ENCODE measurements around the gene PDE3A.

PDE3A gene

GRCh38 chr12:20681334-20681733, 313.0 kb downstream of the PDE3A start:
- Histone ChIP-seq H3K9me3 (ENCODE audit: insufficient read depth, low read depth, low read length) (no peaks in the 10 kb centered on the region), H3K4me1 (ENCODE audit: insufficient read depth, low read length) (no peaks in the 10 kb centered on the region), H3K36me3 (ENCODE audit: insufficient read depth, low read depth, low read length) (no peaks in the 10 kb centered on the region), H3K9ac (ENCODE audit: low read depth, low read length) (no peak overlapping the region), H3K4me3 (ENCODE audit: low read length) (no peak overlapping the region), H3K27ac (ENCODE audit: low read length) (no peak overlapping the region), H3K27me3 (ENCODE audit: insufficient read depth, low read length) (no peaks in the 10 kb centered on the region)

GRCh38 chr12:20695232-20695631, 326.9 kb downstream of the PDE3A start, which contains the start of gene SLCO1C1:
SLCO1C1 (plus strand) TSS chr12:20695332; CDS start chr12:20699577, 4,245 bp downstream.
- Histone ChIP-seq H3K4me3 (ENCODE audit: low read length) (no peak within 1 kb of the TSS), H3K9me3 (ENCODE audit: insufficient read depth, low read depth, low read length) (no peaks in the 10 kb centered on the region), H3K27ac (ENCODE audit: low read length) (no peak within 1 kb of the TSS), H3K27me3 (ENCODE audit: insufficient read depth, low read length) (no peaks in the 10 kb centered on the region), H3K4me1 (ENCODE audit: insufficient read depth, low read length) (peaks cover 4% of the 10 kb centered on the region; the same call in 1 of the 2 replicates), H3K9ac (ENCODE audit: low read depth, low read length) (no peak within 1 kb of the TSS; the same call in 1 of the 2 replicates), H3K36me3 (ENCODE audit: insufficient read depth, low read depth, low read length) (no peaks in the 10 kb centered on the region)

DNA sequence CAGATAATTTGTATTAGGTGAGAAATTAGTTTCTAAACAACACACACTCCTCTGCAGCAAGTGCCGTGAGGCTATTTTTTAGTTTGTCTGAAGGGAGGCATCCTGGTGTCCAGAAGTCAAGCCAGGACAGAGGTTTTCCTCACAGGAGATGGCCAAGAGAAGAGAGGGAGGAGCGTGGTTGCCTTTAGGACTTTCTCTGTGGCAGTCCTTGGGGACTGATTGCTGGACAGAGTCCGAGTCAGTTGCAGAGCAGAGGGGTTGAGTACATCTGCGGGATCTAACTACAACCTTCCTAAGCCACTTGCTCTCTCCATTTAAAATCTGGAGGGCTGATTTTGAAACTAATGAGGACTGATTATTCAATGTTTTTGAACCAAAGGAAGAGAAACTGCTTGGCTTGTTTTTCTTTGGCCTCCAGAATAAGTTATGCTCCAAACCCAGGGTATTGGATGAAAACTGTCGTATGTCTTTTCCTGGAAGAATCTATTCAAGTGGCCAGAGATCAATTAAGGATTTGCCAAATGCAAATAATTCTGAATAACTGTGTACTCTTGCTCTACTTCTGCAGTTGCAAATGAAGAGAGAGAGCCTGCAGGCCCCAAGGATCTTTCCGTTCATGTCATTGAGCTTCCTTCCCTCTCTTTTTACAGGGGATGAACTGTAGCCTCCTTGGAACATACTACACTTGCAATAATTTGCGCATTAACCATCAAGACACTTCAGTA, 328.0 kb downstream of the PDE3A start:
- Histone ChIP-seq H3K9ac (ENCODE audit: low read depth, low read length) (no peak overlapping the region), H3K4me1 (ENCODE audit: insufficient read depth, low read length) (peaks cover 4% of the 10 kb centered on the region; the same call in 1 of the 2 replicates), H3K4me3 (ENCODE audit: low read length) (no peak overlapping the region), H3K36me3 (ENCODE audit: insufficient read depth, low read depth, low read length) (no peaks in the 10 kb centered on the region), H3K9me3 (ENCODE audit: insufficient read depth, low read depth, low read length) (no peaks in the 10 kb centered on the region), H3K27ac (ENCODE audit: low read length) (no peak overlapping the region), H3K27me3 (ENCODE audit: insufficient read depth, low read length) (no peaks in the 10 kb centered on the region)

- Histone ChIP-seq H3K4me3 (ENCODE audit: low read length) (no peak overlapping the region), H3K9ac (ENCODE audit: low read depth, low read length) (no peak overlapping the region), H3K27me3 (ENCODE audit: insufficient read depth, low read length) (no peaks in the 10 kb centered on the region), H3K4me1 (ENCODE audit: insufficient read depth, low read length) (no peaks in the 10 kb centered on the region; the same call in none of the 2 replicates), H3K9me3 (ENCODE audit: insufficient read depth, low read depth, low read length) (no peaks in the 10 kb centered on the region), H3K36me3 (ENCODE audit: insufficient read depth, low read depth, low read length) (no peaks in the 10 kb centered on the region), H3K27ac (ENCODE audit: low read length) (no peak overlapping the region)
Measured at GRCh38 chr12:20701106-20701505, 332.8 kb downstream of the PDE3A start.

DNA sequence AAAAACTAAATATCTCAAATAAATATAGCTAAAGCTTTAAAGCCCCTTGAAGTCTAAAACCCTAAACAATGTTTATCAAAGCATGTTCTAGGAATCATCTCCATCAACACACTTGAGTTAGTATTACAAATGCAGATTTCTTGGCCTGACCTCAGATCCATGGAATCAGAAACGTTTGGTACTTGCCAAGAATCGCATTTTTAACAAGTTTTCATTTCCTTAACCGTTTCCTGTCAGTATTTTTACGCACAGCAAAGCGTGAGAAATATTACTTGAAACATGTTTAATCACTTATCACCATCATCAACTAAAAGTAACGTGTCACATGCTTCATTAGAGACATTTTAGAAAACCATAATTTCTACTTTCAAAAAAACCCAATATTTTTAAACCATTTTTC, 336.5 kb downstream of the PDE3A start:
- Histone ChIP-seq H3K27me3 (ENCODE audit: insufficient read depth, low read length) (no peaks in the 10 kb centered on the region), H3K4me1 (ENCODE audit: insufficient read depth, low read length) (no peaks in the 10 kb centered on the region; the same call in none of the 2 replicates), H3K9ac (ENCODE audit: low read depth, low read length) (no peak overlapping the region)

DNA sequence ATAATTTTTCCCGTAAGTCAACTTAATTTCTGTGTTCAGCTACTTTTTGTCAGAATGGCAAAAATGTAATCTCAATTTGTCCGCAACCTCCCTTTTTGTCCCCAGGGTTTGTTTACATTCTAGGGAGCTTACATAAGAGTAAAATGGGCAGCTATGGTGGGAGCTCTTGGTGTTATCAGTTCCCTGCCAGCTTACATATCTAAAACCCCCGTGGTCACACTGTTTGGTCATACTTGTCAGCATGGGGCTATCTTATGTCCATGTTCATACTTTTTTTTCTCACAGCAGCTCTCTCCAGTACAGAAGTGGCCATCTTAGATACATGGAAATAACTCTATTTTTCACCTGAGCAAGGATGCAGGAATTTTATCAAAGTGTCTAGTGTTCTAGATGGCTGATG, 343.5 kb downstream of the PDE3A start:
- no peaks in the 10 kb centered on the region for H3K36me3 ChIP-seq (ENCODE audit: insufficient read depth, low read depth, low read length)
- no peaks in the 10 kb centered on the region for H3K27me3 ChIP-seq (ENCODE audit: insufficient read depth, low read length)

More for the DNA sequence above, 336.5 kb downstream of the PDE3A start:
- Histone ChIP-seq H3K36me3 (ENCODE audit: insufficient read depth, low read depth, low read length) (no peaks in the 10 kb centered on the region), H3K9me3 (ENCODE audit: insufficient read depth, low read depth, low read length) (no peaks in the 10 kb centered on the region), H3K27ac (ENCODE audit: low read length) (no peak overlapping the region), H3K4me3 (ENCODE audit: low read length) (no peak overlapping the region)

DNA sequence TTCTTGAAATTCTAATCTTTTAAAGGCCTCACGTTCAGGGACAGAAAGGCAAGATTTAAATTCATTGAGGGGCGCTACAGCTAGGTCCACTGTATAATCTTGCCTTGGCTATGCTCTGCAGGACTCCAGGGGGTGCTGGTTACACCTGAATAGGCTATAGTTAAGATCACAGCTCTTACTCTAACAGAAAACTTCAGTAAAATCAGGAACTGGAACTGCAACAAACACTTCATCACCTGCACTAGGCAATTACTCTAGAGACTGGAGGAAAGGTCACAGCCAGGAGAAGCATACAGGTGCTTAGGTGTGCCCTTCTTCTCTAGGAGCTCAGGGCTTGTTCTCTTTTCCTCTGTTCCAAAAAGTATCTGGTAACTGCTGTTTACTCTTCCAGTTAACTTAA, 347.7 kb downstream of the PDE3A start:
- Histone ChIP-seq H3K27ac (ENCODE audit: low read length) (no peak overlapping the region), H3K36me3 (ENCODE audit: insufficient read depth, low read depth, low read length) (no peaks in the 10 kb centered on the region), H3K4me1 (ENCODE audit: insufficient read depth, low read length) (0 out of 2 replicates have a peak, but pooled peaks cover 3% of the 10 kb centered on the region), H3K9me3 (ENCODE audit: insufficient read depth, low read depth, low read length) (no peaks in the 10 kb centered on the region), H3K4me3 (ENCODE audit: low read length) (no peak overlapping the region), H3K27me3 (ENCODE audit: insufficient read depth, low read length) (no peaks in the 10 kb centered on the region), H3K9ac (ENCODE audit: low read depth, low read length) (no peak overlapping the region)

More for the DNA sequence above, 343.5 kb downstream of the PDE3A start:
- no peaks in the 10 kb centered on the region for H3K9me3 ChIP-seq (ENCODE audit: insufficient read depth, low read depth, low read length)
- no peak overlapping the region for H3K9ac ChIP-seq (ENCODE audit: low read depth, low read length)
- H3K4me1 ChIP-seq (ENCODE audit: insufficient read depth, low read length), result 0 out of 2 replicates have a peak, but pooled peaks cover 3% of the 10 kb centered on the region
- H3K27ac ChIP-seq (ENCODE audit: low read length), result no peak overlapping the region
- H3K4me3 ChIP-seq (ENCODE audit: low read length), result no peak overlapping the region

DNA sequence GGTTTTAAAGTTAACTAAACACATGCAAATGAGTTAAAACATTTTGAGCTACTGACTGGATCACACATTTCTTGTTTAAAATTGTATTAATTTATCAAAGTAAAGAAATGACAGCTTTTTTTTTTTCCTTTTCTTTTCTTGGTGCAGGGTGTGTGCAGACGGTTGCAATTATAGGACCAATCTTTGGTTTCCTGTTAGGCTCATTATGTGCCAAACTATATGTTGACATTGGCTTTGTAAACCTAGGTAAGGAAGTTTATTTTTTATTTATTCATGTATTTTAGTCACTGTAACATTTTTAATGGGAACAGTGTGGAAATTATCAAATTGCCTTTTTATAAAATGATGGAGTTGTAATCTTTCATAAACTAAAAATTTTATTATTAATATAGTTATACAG, 348.6 kb downstream of the PDE3A start:
- Histone ChIP-seq H3K4me3 (ENCODE audit: low read length) (no peak overlapping the region), H3K4me1 (ENCODE audit: insufficient read depth, low read length) (0 out of 2 replicates have a peak, but pooled peaks cover 3% of the 10 kb centered on the region), H3K9ac (ENCODE audit: low read depth, low read length) (no peak overlapping the region), H3K36me3 (ENCODE audit: insufficient read depth, low read depth, low read length) (no peaks in the 10 kb centered on the region), H3K9me3 (ENCODE audit: insufficient read depth, low read depth, low read length) (no peaks in the 10 kb centered on the region), H3K27ac (ENCODE audit: low read length) (no peak overlapping the region), H3K27me3 (ENCODE audit: insufficient read depth, low read length) (no peaks in the 10 kb centered on the region)

DNA sequence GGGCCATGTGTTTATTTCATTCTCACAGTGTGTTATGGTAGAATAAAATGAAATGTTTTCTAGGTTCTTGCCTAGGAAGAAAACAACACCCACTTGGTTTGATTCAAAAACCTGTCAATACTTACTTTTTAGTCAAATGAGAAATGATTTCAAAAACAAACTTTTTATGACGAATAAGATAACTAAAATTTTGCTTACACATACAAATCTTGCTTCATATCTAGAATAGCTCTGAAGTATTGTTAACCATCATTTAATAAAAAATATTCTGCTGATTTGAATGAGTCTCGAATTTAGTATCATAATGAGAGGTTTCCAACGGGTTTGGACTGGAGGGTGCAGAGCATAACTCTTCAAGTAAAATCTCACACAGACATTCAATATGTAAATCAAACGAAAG, 350.0 kb downstream of the PDE3A start:
- Histone ChIP-seq H3K4me3 (ENCODE audit: low read length) (no peak overlapping the region), H3K27ac (ENCODE audit: low read length) (no peak overlapping the region), H3K36me3 (ENCODE audit: insufficient read depth, low read depth, low read length) (no peaks in the 10 kb centered on the region), H3K27me3 (ENCODE audit: insufficient read depth, low read length) (no peaks in the 10 kb centered on the region), H3K9me3 (ENCODE audit: insufficient read depth, low read depth, low read length) (no peaks in the 10 kb centered on the region), H3K9ac (ENCODE audit: low read depth, low read length) (no peak overlapping the region), H3K4me1 (ENCODE audit: insufficient read depth, low read length) (0 out of 2 replicates have a peak, but pooled peaks cover 3% of the 10 kb centered on the region)

- Histone ChIP-seq H3K27me3 (ENCODE audit: insufficient read depth, low read length) (no peaks in the 10 kb centered on the region), H3K9me3 (ENCODE audit: insufficient read depth, low read depth, low read length) (no peaks in the 10 kb centered on the region), H3K27ac (ENCODE audit: low read length) (no peak overlapping the region), H3K4me3 (ENCODE audit: low read length) (no peak overlapping the region), H3K9ac (ENCODE audit: low read depth, low read length) (no peak overlapping the region), H3K36me3 (ENCODE audit: insufficient read depth, low read depth, low read length) (no peaks in the 10 kb centered on the region), H3K4me1 (ENCODE audit: insufficient read depth, low read length) (no peaks in the 10 kb centered on the region)
Measured at GRCh38 chr12:20722142-20722541, 353.8 kb downstream of the PDE3A start.

DNA sequence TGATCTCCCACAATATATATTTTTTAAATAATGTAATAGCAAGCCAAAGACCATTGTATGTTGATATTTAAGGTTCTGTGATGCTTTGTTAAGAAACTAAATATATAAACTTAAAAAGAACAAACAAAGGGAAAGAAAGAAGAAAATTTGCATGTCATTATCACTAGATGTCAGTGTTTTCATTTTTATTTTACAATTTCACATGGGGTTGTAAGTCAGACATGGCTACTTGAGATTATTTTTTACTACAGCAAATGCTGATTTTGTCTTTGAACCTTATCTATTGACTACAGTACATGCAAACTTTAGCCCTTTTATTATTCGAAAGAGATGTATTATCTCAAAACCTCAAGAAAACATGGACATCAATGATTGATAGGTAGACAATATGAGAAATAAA, 362.9 kb downstream of the PDE3A start:
- Histone ChIP-seq H3K9ac (ENCODE audit: low read depth, low read length) (no peak overlapping the region), H3K4me3 (ENCODE audit: low read length) (no peak overlapping the region), H3K4me1 (ENCODE audit: insufficient read depth, low read length) (no peaks in the 10 kb centered on the region), H3K9me3 (ENCODE audit: insufficient read depth, low read depth, low read length) (no peaks in the 10 kb centered on the region), H3K27me3 (ENCODE audit: insufficient read depth, low read length) (no peaks in the 10 kb centered on the region), H3K36me3 (ENCODE audit: insufficient read depth, low read depth, low read length) (no peaks in the 10 kb centered on the region), H3K27ac (ENCODE audit: low read length) (no peak overlapping the region)

Data from iPS-20b (cell line).